Activated CD4-positive, CD25-positive, alpha-beta regulatory T cell treated with anti-CD3 and anti-CD28 coated beads, Interleukin-2, amount 50 U/mL, for 16 hours (primary cell): ENCODE data around the gene IFT20.

ENCODE experiments used
- DNase-seq: peaks from one replicate; pipeline ENCODE4 v3.0.0-alpha.2; 2020; ENCODE audit warnings: low read depth, low spot score

The IFT20 gene

GRCh38 chr17:28335201-28335958 is at the start of gene IFT20, which contains the start of gene TNFAIP1:
Gene IFT20, minus strand, starts transcription at chr17:28335472. Its CDS starts 3,487 bp downstream, at chr17:28331985.
Gene TNFAIP1, plus strand, starts transcription at chr17:28335761. Its CDS starts 3,761 bp downstream, at chr17:28339522.
- peak; percentile 97 for DNase-seq

DNA sequence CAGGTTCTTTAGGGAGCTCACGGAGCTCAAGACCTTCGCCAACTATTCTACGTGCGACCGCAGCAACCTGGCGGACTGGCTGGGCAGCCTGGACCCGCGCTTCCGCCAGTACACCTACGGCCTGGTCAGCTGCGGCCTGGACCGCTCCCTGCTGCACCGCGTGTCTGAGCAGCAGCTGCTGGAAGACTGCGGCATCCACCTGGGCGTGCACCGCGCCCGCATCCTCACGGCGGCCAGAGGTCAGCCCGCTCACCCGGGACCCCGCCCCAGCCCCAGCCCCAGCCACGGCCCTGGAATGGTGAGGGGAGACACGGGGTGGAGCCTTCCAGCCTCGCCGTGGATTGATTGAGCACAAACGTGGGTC is 49.7 kb upstream of the IFT20 start:
- no peak for DNase-seq

DNA sequence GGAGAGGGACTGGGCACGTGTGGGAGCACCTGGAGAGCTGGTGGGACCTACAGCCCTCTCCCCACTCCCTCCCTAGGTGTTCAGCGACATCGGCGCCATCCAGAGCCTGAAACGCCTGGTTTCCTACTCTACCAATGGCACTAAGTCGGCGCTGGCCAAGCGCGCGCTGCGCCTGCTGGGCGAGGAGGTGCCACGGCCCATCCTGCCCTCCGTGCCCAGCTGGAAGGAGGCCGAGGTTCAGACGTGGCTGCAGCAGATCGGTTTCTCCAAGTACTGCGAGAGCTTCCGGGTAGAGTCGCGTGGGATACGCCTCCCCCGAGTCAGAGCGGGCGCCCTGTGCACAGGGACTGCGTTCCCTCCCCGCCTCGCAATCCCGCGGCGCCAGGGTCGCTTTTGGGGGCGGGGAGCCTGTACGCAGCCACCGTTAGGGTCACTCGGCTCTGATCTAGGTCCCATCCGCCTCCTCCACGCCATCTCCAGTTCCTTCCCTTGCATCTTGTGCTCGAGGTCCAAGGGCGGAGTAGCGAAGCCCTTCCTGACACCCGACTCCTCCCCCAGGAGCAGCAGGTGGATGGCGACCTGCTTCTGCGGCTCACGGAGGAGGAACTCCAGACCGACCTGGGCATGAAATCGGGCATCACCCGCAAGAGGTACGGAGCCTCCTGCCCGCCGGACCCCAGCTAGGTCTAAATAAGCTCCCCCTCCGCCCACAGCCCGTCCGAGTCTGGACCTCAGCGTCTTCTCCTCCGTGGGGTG is 49.2 kb upstream of the IFT20 start:
- peak; percentile 39 for DNase-seq

DNA sequence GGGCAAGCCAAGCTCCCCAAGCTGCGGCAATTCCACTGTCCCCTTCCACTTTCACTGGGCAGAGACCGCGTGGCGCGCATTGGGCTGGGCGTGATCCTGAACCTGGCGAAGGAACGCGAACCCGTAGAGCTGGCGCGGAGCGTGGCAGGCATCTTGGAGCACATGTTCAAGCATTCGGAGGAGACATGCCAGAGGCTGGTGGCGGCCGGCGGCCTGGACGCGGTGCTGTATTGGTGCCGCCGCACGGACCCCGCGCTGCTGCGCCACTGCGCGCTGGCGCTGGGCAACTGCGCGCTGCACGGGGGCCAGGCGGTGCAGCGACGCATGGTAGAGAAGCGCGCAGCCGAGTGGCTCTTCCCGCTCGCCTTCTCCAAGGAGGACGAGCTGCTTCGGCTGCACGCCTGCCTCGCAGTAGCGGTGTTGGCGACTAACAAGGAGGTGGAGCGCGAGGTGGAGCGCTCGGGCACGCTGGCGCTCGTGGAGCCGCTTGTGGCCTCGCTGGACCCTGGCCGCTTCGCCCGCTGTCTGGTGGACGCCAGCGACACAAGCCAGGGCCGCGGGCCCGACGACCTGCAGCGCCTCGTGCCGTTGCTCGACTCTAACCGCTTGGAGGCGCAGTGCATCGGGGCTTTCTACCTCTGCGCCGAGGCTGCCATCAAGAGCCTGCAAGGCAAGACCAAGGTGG is 46.0 kb upstream of the IFT20 start:
- DNase-seq: no peak

- DNase-seq: no peak
Observed at GRCh38 chr17:28379814-28380801, 44.8 kb upstream of the IFT20 start.

DNA sequence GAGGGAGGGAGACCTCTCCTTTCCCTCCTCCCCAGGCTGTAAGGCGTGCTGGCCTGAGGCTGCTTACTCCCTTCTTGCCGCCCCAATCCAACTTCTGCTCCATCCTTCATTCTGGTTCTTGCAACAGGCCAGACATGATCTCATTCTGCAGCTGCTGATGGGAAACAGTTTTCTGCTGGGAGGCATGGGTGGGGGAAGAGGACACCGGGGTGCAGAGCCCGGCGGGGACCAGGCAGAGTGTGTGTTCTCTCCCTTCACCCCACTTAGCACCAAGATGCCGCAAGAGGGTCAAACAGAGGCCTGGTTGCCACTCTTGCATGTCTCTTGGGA is 37.6 kb upstream of the IFT20 start:
- DNase-seq: no peak

DNA sequence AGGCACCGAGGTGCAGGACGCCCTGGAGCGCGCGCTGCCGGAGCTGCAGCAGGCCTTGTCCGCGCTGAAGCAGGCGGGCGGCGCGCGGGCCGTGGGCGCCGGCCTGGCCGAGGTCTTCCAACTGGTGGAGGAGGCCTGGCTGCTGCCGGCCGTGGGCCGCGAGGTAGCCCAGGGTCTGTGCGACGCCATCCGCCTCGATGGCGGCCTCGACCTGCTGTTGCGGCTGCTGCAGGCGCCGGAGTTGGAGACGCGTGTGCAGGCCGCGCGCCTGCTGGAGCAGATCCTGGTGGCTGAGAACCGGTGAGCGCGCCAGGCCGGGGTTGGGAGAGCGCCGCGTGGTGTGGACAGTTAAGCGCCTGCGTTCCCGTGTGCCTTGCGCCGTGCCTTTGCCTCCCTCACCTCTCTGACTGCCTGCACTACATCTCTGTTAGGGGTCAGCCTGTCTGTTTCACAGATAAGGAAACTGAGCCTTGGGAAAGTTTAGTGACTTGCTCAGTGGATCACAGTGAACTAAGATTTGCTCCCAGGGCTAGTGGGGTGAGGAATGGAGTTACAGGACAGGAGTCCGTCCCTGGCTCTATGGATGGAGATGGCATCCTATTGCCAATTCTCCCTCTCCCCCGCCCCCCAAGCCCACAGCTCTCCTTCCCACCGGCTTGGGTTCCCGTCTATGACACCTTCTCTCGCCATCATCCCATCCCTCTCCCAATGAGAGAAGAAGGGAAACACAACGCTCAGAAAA is 37.1 kb upstream of the IFT20 start:
- no peak for DNase-seq

- peak; percentile 62 for DNase-seq
Observed at GRCh38 chr17:28371245-28372202, 36.3 kb upstream of the IFT20 start, which contains the start of gene SARM1. Gene SARM1, plus strand, starts transcription at chr17:28371694. Its CDS starts 339 bp downstream, at chr17:28372033.

DNA sequence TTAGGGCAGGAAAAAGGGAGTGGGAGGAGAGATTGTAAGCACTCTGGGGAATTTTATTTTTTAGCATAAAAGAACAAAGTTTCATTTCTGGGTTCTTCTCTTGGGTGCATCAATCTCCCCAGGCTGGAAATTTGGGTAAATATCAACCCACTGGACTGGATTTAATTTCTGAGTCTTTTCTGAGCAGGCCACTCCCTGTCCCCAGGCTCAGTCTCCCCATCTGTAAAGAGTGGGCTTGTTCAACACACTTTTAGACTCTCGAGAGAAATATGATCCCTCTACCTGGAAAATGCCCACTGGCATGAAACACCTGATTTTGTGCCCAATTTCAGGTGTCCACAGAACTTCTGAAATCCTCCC is 35.5 kb upstream of the IFT20 start:
- no peak for DNase-seq

DNA sequence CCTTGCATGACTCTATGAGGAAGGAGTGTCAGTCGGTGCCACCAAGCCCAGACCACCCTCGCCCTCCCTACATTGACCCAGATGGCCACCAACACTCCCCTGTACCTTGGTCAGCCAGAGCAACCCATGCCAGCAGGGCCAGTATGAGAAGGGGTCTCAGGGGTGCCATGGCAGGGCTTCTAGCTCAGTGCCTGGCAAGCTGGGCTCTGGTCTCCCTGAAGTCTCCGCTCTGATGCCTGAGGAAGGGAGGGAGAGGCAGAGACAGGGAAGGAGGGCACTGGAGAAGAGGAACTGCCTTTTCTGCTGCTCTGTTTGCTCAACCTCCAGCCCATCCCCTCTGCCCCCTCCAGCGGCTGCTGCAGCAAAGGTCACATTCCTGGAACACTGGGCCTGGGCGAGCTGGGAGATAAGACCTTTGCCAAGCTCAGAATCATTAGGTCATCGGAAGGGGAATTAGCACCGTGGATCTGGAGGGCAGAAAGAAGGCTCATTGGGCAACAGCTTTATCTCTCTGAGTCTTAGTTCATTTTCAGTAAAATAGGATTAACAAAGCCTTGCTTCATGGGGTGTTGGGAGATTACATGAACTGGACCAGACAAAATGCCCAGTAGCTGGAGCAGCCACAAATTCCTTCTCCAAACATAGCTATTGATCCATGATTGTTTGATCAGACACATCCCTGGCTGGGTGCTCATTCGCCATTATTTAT is 34.9 kb upstream of the IFT20 start, which contains the start of gene VTN:
VTN (minus strand) TSS at position 273 of the 709 bp plus-strand sequence; CDS start at position 169, 104 bp downstream.
- DNase-seq: no peak

DNA sequence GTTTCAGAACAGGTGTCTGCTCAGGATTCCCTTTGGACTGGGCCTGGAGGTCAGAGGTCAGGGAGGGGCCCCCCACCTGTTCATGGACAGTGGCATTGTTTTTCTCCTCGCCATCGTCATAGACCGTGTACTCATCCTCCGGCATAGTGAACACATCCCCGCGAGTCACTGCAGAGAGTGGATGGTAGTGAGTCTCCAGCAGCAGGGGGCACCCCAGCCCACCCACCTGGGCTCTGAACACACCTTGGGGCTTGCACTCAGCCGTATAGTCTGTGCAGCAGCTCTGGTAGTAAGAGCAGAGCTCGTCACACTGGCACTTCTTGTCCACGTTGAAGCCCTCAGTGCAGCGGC is 34.4 kb upstream of the IFT20 start:
- no peak for DNase-seq

DNA sequence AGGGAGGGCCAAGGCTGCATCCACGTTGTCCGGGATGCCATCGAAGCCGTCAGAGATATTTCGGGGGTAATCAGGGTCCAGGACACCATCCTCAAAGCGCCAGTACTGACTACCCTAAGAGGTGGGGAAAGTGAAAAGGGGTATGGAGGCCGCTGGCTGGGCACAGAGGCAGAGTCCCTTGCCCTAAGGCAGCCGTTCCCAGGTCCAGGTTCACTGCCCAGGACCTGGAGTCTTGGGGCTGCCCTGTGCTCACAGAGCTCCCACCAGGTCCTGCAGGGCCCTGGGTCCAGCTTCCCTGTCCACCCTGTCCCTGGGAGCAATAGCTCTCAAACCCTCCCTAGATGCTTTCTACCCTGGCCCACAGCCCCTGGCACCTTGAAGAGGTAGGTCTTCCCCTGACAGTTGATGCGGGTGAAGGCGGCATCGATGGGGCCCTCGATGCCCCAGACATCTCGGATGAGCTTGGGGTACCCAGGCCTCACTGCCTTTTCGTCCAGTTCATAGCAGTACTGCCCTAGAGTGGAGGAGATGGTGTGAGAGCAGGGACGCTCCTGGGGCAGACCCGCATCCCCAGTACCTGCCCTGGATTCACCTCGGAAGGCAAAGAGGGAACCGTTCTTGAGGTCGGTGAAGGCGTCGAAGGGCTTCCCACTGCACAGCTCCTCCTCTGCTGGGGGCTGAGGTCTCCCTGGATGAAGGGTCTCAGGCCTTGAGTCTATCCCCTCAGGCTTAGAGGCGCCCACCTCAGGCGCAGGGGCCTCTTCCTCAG is 33.8 kb upstream of the IFT20 start:
- no peak for DNase-seq

GRCh38 chr17:28368306-28368831 is 33.1 kb upstream of the IFT20 start:
- DNase-seq: no peak

- DNase-seq: no peak
Observed at GRCh38 chr17:28367641-28368305, 32.5 kb upstream of the IFT20 start.

- no peak for DNase-seq
Observed at GRCh38 chr17:28366605-28367004, 31.3 kb upstream of the IFT20 start.

DNA sequence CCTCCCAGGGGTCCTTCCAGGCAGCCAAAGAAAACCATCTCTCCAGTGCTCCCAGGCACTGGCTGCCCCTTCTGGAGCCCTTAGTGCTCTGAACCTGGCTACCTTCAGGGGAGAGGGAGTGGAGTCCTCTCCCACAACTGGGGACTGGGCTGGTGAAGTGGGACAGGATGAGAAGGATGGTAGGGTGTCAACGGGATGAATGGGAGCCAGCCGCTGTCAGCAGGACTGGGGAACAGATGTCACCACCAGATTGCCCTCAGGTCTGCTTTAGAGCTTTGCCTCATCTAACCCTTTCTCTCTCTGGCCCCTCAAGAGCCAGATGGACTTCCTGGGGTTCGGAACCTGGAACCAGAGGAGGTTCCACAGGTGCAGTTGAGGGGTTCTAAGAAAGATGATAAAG is 30.2 kb upstream of the IFT20 start:
- no peak for DNase-seq

DNA sequence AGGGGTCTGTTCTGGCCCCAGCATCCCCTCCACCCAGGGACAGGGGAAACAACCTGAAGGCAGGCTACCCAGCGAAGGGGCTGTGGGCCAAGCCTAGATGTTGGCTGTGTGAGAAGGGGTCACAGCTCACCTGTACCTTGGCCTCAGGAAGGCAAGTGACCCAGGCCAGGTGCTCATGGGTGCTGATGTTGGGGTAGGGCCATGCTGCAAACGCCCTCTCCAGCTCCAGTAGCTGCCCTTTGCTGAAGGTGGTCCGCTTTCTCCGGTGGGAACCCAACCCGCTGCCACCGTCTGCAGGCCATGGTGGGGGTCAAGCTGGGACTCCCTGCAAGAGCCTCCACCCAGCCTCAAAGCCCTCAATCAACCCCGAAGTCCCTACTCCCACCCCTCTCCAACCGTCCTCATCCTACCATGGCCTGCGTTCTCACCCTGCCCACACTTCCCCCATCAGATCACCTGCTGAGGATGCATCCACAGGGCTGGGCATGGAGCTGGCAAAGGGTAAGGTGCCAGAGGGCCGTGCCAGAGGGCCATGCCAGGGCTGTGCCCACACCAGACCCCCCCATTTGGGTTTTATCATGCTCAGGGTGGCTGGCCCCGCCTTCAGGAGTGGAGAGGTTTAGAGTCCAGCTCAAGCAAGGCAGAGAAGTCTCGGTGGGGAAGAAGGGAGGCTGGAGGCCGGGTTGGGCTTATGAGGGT is 29.5 kb upstream of the IFT20 start, which contains the start of gene SEBOX:
SEBOX (minus strand) TSS at position 535 of the 699 bp plus-strand sequence; CDS start at position 487, 48 bp downstream.
- no peak for DNase-seq
